Non-pigmented ciliary epithelial cell (primary cell): ENCODE results near the gene TTLL11.
A peak's percentile ranks its signal among the peaks of the same experiment; 100 is the strongest.
"Not testable (repeated sequence)": the region's sequence is repeated elsewhere in the genome, so short reads cannot be mapped to it uniquely, and the experiment has no call there.

ENCODE experiments used
- DNase-seq: peaks from one replicate; pipeline ENCODE4 v3.0.0-alpha.2; 2010; ENCODE audit warnings: low read depth

The TTLL11 gene

GRCh38 chr9:122125509-122126330, 32.6 kb upstream of the TTLL11 start:
- no peak for DNase-seq

DNA sequence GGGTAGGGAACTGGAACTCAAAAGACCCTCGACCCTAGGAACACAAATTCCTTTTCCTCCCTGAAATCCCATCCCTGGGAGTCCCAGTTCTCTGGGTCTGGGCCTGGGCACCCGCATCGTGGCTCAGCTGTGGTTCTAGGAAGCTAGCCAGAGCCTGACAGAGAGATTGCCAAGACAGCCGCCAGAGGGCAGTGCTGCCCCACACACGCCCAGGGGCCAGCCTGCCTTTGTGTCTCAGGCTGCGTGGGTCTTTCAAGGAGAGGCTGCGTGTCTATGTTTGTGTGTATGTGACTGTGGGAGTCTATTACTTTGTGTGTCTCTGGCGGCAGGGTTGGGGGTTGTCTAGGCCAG, 32.0 kb upstream of the TTLL11 start:
- DNase-seq: peak; percentile 28

GRCh38 chr9:122124528-122124927, 31.4 kb upstream of the TTLL11 start:
- DNase-seq: no peak

- no peak for DNase-seq
These were observed 30.9 kb upstream of the TTLL11 start for GRCh38 chr9:122124048-122124447.

GRCh38 chr9:122122903-122123632, 30.0 kb upstream of the TTLL11 start:
- DNase-seq: no peak

DNA sequence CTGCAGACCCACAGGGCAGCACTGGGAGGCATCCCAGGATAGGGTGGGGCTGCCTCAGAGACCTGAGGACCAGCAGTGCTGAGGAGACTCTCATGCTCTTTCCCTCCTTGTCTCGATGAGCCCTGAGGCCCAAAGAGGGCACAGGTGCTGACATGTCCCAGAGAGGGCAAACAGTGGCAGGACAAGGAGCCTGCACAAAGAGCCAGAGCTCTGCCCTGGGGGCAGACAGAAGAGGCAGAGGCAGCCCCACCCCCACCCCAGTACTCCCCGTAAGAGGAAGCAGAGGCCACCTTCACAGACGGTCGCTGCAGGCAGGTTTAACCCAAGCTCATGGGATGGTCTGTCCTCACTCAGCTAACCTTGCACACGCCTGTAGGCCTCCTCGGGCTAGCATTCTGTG, 29.4 kb upstream of the TTLL11 start:
- no peak for DNase-seq

DNA sequence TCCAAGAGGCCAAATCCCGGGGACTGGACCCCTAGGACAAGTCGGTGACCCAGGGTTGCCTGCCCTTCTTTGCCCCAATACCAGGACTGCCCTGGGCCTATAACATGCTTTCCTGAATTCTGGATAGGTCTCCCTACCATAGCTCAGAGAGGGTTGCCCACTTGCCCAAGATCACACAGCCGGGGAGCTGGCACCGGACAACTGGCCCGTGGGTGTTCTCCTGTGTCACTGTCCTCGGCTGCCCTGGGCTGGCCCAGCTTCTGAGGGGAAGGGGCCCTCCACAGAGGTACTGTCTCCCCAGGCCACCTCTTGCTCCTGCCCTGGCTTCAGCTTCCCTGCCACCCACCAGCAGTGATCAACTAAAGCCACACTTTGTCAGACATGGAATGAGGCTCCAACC, 28.8 kb upstream of the TTLL11 start:
- no peak for DNase-seq

DNA sequence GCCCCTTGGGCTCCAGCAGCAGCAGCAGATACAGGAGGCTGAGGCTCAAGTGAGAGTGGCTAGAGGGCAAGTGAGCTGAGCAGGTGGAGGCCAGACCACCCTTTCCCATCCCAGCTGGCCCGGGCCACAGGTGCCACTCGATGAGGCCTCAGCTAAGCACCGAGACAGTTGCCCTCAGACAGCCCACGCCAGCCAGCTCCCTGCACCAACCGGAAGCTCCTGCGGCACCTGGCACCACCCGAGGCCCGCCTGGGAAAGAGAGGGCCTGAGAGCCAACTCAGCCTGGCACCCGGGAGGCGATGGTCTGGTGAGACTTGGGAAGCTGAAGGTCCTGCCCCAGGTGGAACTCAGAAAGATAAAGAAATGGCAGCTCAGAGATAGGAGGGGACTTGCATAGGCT, 28.3 kb upstream of the TTLL11 start:
- DNase-seq: no peak

DNA sequence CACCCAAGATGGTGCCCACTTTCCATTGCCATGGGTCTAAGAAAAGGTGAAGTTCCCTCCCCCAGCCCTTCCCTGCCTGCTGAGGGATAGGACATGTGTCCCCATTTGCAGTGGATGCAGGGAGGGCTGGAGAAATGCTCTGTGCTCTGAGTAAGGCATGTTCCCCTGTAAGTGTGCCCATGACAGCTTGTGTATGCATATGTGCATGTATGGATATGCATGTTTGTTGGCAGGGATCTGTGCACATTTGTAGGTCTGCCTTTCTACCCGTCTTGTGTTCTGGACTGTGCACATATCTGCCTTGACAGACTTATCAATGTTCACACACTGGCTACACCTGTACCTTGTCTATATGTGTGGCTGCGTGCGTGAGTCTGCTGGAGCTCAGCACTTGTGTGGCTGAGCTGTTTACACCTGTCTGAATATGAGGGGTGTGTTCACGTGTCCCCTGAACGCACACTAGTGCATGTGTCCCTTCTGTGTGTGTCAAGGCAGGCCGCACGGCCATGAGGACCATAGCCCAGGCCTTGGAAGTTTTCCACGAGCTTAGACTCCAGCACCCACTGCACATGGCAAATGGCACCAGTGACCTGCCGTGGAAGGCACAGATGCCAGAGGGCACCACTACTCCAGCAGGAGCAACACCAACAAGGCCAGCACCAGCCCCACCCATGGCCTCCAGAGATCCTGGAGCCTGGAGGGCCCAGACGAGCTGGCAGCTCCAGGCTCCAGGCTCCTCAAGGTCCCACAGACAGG, 27.4 kb upstream of the TTLL11 start:
- DNase-seq: no peak

DNA sequence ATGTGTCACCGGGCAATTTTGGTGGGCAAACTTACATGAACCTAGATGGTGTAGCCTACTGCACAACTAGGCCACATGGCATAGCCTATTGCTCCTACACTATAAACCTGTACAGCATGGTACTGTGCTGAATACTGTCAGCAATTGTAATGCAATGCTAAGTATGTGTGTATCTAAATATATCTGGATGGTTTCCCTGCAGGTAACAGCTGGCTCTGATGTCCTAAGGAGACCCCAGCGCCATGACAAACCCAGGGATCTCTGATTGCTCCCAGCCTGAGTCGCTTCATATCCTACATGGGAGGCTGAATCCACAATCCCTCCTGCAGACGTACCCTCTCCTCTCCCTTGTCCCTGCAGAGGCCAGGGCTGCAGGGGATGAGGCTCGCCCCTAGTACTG, 26.6 kb upstream of the TTLL11 start:
- no peak for DNase-seq

GRCh38 chr9:122119166-122119521, 26.0 kb upstream of the TTLL11 start:
- no peak for DNase-seq

- no peak for DNase-seq
These were observed 25.4 kb upstream of the TTLL11 start for GRCh38 chr9:122118343-122119165.

DNA sequence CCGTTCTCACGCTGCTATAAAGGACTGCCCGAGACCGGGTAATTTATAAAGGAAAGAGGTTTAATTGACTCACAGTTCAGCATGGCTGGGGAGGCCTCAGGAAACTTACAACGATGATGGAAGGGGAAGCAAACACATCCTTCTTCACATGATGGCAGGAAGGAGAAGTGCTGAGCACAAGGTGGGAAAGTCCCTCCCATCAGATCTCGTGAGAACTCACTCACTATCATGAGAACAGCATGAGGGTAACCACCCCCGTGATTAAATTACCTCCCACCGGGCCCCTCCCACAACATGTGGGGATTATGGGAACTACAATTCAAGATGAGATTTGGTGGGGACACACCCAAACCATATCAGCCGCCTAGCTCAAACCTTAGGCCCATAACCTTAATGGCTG, 24.1 kb upstream of the TTLL11 start:
- DNase-seq: not testable (repeated sequence)

DNA sequence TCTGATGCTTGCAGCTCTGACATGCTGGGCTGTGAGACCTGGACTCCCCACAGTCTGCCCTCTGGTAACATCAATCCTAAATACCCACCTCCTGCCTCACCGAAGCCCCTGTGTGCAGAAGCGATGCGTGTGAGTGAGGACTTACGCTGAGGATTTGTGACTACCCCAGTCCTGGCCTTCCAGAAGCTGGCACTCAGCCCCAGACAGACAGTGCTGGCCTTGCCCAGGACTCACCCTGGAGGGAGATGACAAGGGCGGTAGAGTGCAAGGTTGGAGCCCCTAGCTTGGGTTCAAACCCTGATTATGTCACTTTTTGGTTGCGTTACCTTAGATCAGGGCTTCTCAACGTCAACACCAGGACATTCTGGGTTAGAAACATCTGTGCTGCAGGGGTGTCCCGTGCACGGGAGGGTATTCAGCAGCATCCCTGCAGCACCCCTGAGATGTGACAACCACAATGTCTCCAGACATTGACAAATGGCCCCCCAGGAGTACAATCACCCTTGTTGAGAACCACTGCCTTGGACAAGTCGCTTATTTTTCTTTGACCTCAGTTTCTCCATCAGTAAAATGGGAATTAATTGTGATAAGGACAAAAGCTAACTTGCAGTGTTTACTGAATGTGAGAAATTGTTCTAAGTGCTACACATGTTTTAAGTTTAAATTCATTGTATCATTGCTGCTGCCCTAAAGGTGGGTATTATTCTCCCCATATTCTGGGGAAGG, 23.5 kb upstream of the TTLL11 start:
- no peak for DNase-seq

DNA sequence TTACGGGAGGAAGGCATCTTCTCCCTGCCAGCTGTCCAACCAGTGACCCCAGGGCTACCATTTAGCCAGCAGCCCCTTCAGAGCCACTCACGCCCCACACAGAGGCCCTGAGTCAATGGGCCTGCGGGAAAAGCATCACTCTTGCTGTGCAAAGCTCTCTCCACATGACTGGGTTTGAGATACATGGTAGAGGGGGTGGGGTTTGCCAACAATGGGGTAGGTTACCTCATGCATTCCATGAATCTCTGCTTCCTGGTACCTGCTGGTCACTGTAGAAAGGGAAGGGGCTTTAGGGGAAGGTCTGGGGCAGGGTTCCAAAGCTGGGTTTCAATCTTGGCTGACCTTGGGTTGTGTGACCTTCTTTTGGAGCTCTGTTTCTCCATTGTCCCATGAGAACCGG, 22.9 kb upstream of the TTLL11 start:
- DNase-seq: no peak

- DNase-seq: no peak
These were observed 22.3 kb upstream of the TTLL11 start for GRCh38 chr9:122115176-122116035.

- no peak for DNase-seq
These were observed 20.5 kb upstream of the TTLL11 start for GRCh38 chr9:122113574-122113973.

DNA sequence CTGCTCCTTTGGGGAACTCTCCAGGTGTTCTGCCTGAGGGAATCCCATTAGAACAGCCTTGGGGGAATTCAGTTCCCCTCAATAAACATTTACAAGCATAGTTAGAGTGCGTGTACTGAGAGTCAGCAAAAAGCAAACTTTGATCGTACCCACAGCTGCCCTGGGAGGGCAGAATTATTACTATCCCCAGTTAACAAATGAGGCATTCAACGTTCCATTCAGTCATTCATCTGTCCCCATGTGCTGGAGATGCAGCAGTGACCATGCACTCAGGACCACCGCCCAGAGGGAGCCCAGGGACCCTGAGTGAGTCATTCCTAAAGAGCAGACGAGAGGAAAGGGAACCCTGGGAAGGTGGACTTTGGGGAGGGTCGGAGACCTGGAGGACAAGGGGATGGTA, 19.1 kb upstream of the TTLL11 start:
- no peak for DNase-seq

GRCh38 chr9:122111413-122112085, 18.4 kb upstream of the TTLL11 start:
- no peak for DNase-seq
